ENCODE measurements around the gene NCAN. TPM values are rescaled to one million over a fixed set of nuclear protein-coding genes. Genes with fewer than 3 reads are reported as not detected.

Gene NCAN
- total and polyA plus RNA-seq, 2 of the 13 experiments (the other 11 are each of a cell fraction or from before 2014, with no cell fraction given) = not detected

GRCh38 chr19:19296953-19297689, 85.4 kb downstream of the NCAN start:
- DNase-seq (ENCODE audit: low spot score) = no peak
- CTCF ChIA-PET (ENCODE audit: low intra/inter-chr PET ratio, low total read pairs) = no interaction called here
- POLR2A ChIA-PET = no interaction called here

GRCh38 chr19:19297759-19298158, 86.0 kb downstream of the NCAN start:
- peak; percentile 41 for ATAC-seq
- Histone ChIP-seq H3K4me3 (replicated peaks in 1 of 3; ENCODE audit: insufficient read depth in 1 of 3, low read depth in 2 of 3, low read length in 3 of 3) (no peak overlapping the region), H3K27ac (ENCODE audit: extremely low read length, insufficient read depth, low read length) (no peak overlapping the region)

More at GRCh38 chr19:19296953-19297689, 85.4 kb downstream of the NCAN start:
- in situ Hi-C loops (cut with HindIII; ENCODE audit: extremely low pct_ligation_motif_present, low pct_unique_long_range_greater_than_20kb) = no loop called here
- Histone ChIP-seq H2AFZ (ENCODE audit: low read length) (no peak overlapping the region), H3K4me2 (ENCODE audit: low read depth, low read length) (no peak overlapping the region), H3K9me3 (ENCODE audit: low read length) (no peaks in the 10 kb centered on the region), H3K36me3 (replicated peaks in 1 of 2; ENCODE audit: control insufficient read depth in 1 of 2, insufficient read depth in 2 of 2, low read length in 2 of 2) (peaks cover 13 to 51% of the 10 kb centered on the region in 2 experiments; a peak in 4 of 5 replicates), H3K4me1 (ENCODE audit: insufficient read depth, low read length) (no peaks in the 10 kb centered on the region), H3K27ac (ENCODE audit: extremely low read length, insufficient read depth, low read length) (no peak overlapping the region), H3K27me3 (ENCODE audit: control insufficient read depth in 1 of 2, insufficient read depth in 2 of 2, low read length in 2 of 2) (no peaks in the 10 kb centered on the region), H3K79me2 (ENCODE audit: insufficient read depth, low read length) (no peaks in the 10 kb centered on the region), H3K4me3 (replicated peaks in 1 of 3; ENCODE audit: insufficient read depth in 1 of 3, low read depth in 2 of 3, low read length in 3 of 3) (no peak overlapping the region), H4K20me1 (ENCODE audit: insufficient read depth, low read length) (no peaks in the 10 kb centered on the region), H3K9ac (ENCODE audit: insufficient read depth, low read depth, low read length) (no peak overlapping the region)
- ATAC-seq (no peak), FAIRE-seq (no peak)
- TF ChIP-seq KLF13 (CRISPR knock-in tag; IDR thresholded peaks at IDR 0.05) = no peak
- peak; percentile 17 for TF ChIP-seq AGO2 (optimal IDR thresholded peaks at IDR 0.05; ENCODE audit: low read depth, low read length)
- WGBS (ENCODE audit: low lambda C conversion rate) = 91% methylated on average over 13 of the region's 19 CpGs
- BruUV-seq (replicated peaks) = no TSS peak
- intact Hi-C loops (cut with micrococcal nuclease; ENCODE audit: unreplicated experiment) = no loop called here

More at GRCh38 chr19:19297759-19298158, 86.0 kb downstream of the NCAN start:
- in situ Hi-C loops (cut with HindIII; ENCODE audit: extremely low pct_ligation_motif_present, low pct_unique_long_range_greater_than_20kb) = no loop called here
- FAIRE-seq = no peak
- 100% methylated on average over 7 of the region's 9 CpGs for WGBS (ENCODE audit: low lambda C conversion rate)
- ChIA-PET POLR2A (no interaction called here), CTCF (ENCODE audit: low intra/inter-chr PET ratio, low total read pairs) (no interaction called here)
- no peak overlapping the region for H2AFZ ChIP-seq (ENCODE audit: low read length)
- no peaks in the 10 kb centered on the region for H3K27me3 ChIP-seq (ENCODE audit: control insufficient read depth in 1 of 2, insufficient read depth in 2 of 2, low read length in 2 of 2)
- no peaks in the 10 kb centered on the region for H4K20me1 ChIP-seq (ENCODE audit: insufficient read depth, low read length)
- no TSS peak for BruUV-seq (replicated peaks)
- H3K79me2 ChIP-seq (ENCODE audit: insufficient read depth, low read length) = no peaks in the 10 kb centered on the region
- H3K9me3 ChIP-seq (ENCODE audit: low read length) = no peaks in the 10 kb centered on the region
- intact Hi-C loops (cut with micrococcal nuclease; ENCODE audit: unreplicated experiment) = no loop called here
- no peaks in the 10 kb centered on the region for H3K4me1 ChIP-seq (ENCODE audit: insufficient read depth, low read length)
- 0 out of 2 replicates have a peak, but pooled peaks have one; percentile 13 for TF ChIP-seq ZNF263 (CRISPR knock-in tag; IDR thresholded peaks at IDR 0.05)
- TF ChIP-seq CTCF (CRISPR knock-in tag; IDR thresholded peaks at IDR 0.05) = 0 out of 2 replicates have a peak, but pooled peaks have one; percentile 4
- TF ChIP-seq PRDM10 (CRISPR knock-in tag; IDR thresholded peaks at IDR 0.05; ENCODE audit: low read depth) = no peak
- no peak for TF ChIP-seq KMT2B (CRISPR knock-in tag; IDR thresholded peaks at IDR 0.05)
- TF ChIP-seq MTA3 (CRISPR knock-in tag; IDR thresholded peaks at IDR 0.05) = no peak
- no peak for TF ChIP-seq MXI1 (IDR thresholded peaks at IDR 0.05; ENCODE audit: borderline replicate concordance, low read depth, low read length)
- H3K36me3 ChIP-seq (replicated peaks in 1 of 2; ENCODE audit: control insufficient read depth in 1 of 2, insufficient read depth in 2 of 2, low read length in 2 of 2) = peaks cover 15 to 55% of the 10 kb centered on the region in 2 experiments; a peak in 4 of 5 replicates
- no peak overlapping the region for H3K4me2 ChIP-seq (ENCODE audit: low read depth, low read length)
- DNase-seq (ENCODE audit: low spot score) = no peak
- no peak overlapping the region for H3K9ac ChIP-seq (ENCODE audit: insufficient read depth, low read depth, low read length)

Data from HepG2 (cell line).